HepG2 (cell line): Measurements from ENCODE around the gene RBBP5. TPM values are rescaled to one million over a fixed set of nuclear protein-coding genes. Genes with fewer than 3 reads are reported as not detected.

Experiments
- ATAC-seq: fragments of 200-7000 bp; cut with Tn5 transposase; 3 replicates; pipeline ENCODE4 v1.9.1; 2020; ENCODE audit warnings: mild to moderate bottlenecking, moderate library complexity
- BruUV-seq: library from RNA; stranded (reverse); fragments of 400-500 nt; replicated peaks from 2 replicates; lab custom pipeline; 2021; lab: Mats Ljungman, UMichigan
- CTCF ChIA-PET: fragments of 300-600 bp; formaldehyde crosslinking; extraction: SDS; loops from one replicate; lab custom pipeline; 2021; ENCODE audit warnings: low total read pairs, inconsistent platforms, low intra/inter-chr PET ratio; lab: Yijun Ruan, JAX
- POLR2A ChIA-PET: fragments of 350-600 bp; sonication (Branson Sonifier 250); formaldehyde crosslinking; loops from one replicate; lab custom pipeline; 2020; ENCODE audit warnings: antibody characterized with exemption, inconsistent platforms; lab: Yijun Ruan, JAX
- DNase-seq: peaks from one replicate; pipeline ENCODE4 v3.0.0-alpha.2; 2015; ENCODE audit warnings: low spot score
- FAIRE-seq: peaks from 3 replicates; lab custom pipeline; 2011; peaks lifted over from hg19 to GRCh38; lab: Jason Lieb, UNC
- H2AFZ ChIP-seq: one replicate; pipeline ENCODE4 v1.6.1; 2011; ENCODE audit warnings: low read length, inconsistent platforms
- H3K27ac ChIP-seq: fragments of 300-600 bp; 3 replicates; pipeline ENCODE4 v1.8.0; 2011; ENCODE audit warnings: mixed run types, mild to moderate bottlenecking, mixed read lengths, low read length, inconsistent platforms; ENCODE audit not compliant: insufficient read depth; ENCODE audit errors: extremely low read length
- H3K27me3 ChIP-seq, 2 experiments: fragments of 200-600 bp in 1 of 2; 2 replicates in 1 of 2; 3 replicates in 1 of 2; pipeline versions ENCODE4 v1.6.0 to v1.8.0; 2011; ENCODE audit warnings: low read length in 2 of 2, mild to moderate bottlenecking in 2 of 2, moderate library complexity in 2 of 2, inconsistent platforms in 1 of 2; ENCODE audit not compliant: insufficient read depth in 2 of 2, control insufficient read depth in 1 of 2
- H3K36me3 ChIP-seq, 2 experiments: fragments of 200-600 bp in 1 of 2; replicated peaks in 1 of 2; 2 replicates in 1 of 2; 3 replicates in 1 of 2; pipeline versions ENCODE4 v1.5.1 to v1.8.0; 2011; ENCODE audit warnings: low read length in 2 of 2, inconsistent platforms in 1 of 2; ENCODE audit not compliant: insufficient read depth in 2 of 2, control insufficient read depth in 1 of 2
- H3K4me1 ChIP-seq: 2 replicates; pipeline ENCODE4 v1.5.1; 2012; ENCODE audit warnings: low read length, inconsistent platforms; ENCODE audit not compliant: insufficient read depth
- H3K4me2 ChIP-seq: 2 replicates; pipeline ENCODE4 v1.6.0; 2011; ENCODE audit warnings: low read depth, low read length, inconsistent platforms
- H3K4me3 ChIP-seq, 3 experiments: fragments of 200-600 bp in 1 of 3; sonication (generic), shearing (Covaris generic) in 1 of 3; replicated peaks in 1 of 3; 2 replicates each; pipeline ENCODE4 v1.5.1; 2011 to 2016; ENCODE audit warnings: low read length in 3 of 3, inconsistent platforms in 2 of 3, low read depth in 2 of 3, mild to moderate bottlenecking in 2 of 3, control low read depth in 1 of 3, mixed read lengths in 1 of 3; ENCODE audit not compliant: insufficient read depth in 1 of 3
- H3K79me2 ChIP-seq: one replicate; pipeline ENCODE4 v1.6.1; 2011; ENCODE audit warnings: low read length, inconsistent platforms; ENCODE audit not compliant: insufficient read depth
- H3K9ac ChIP-seq: 2 replicates; pipeline ENCODE4 v1.6.0; 2011; ENCODE audit warnings: mild to moderate bottlenecking, low read depth, low read length, inconsistent platforms; ENCODE audit not compliant: insufficient read depth
- H3K9me3 ChIP-seq: 2 replicates; pipeline ENCODE4 v1.5.1; 2012; ENCODE audit warnings: mild to moderate bottlenecking, low read length
- H4K20me1 ChIP-seq: 2 replicates; pipeline ENCODE4 v1.6.0; 2011; ENCODE audit warnings: inconsistent platforms, mild to moderate bottlenecking, low read length, moderate library complexity; ENCODE audit not compliant: insufficient read depth
- CHD4 ChIP-seq: fragments of 200-600 bp; sonication (generic); IDR thresholded peaks from 2 replicates; pipeline ENCODE4 v1.7.0; 2017; ENCODE audit warnings: mild to moderate bottlenecking, low read length, borderline replicate concordance
- DNMT3B ChIP-seq: conservative IDR thresholded peaks from 2 replicates; pipeline ENCODE4 v1.6.1; 2016; ENCODE audit warnings: missing biosample characterization, control low read depth
- ETV5 ChIP-seq: IDR thresholded peaks from 2 replicates; pipeline ENCODE4 v1.6.1; 2018; ENCODE audit warnings: missing biosample characterization, missing genetic modification reagents, inconsistent platforms, borderline replicate concordance
- FOXC1 ChIP-seq: sonication (generic); formaldehyde crosslinking; IDR thresholded peaks from 2 replicates; pipeline ENCODE4 v1.8.0; 2022; ENCODE audit warnings: mild to moderate bottlenecking, missing genetic modification reagents, borderline replicate concordance
- KAT7 ChIP-seq: IDR thresholded peaks from 2 replicates; pipeline ENCODE4 v1.6.1; 2018; ENCODE audit warnings: borderline replicate concordance, missing compliant biosample characterization
- MAFK ChIP-seq, 2 experiments: IDR thresholded peaks in 1 of 2; conservative IDR thresholded peaks in 1 of 2; 2 replicates each; pipeline ENCODE4 v1.6.1; 2011; ENCODE audit warnings: improper control_type of control experiment in 2 of 2, low read length in 2 of 2
- MXI1 ChIP-seq: IDR thresholded peaks from 3 replicates; pipeline ENCODE4 v1.6.1; 2012; ENCODE audit warnings: low read depth, low read length, inconsistent platforms, borderline replicate concordance
- RAD21 ChIP-seq: fragments of 450-650 bp; formaldehyde crosslinking; IDR thresholded peaks from 2 replicates; pipeline ENCODE4 v1.5.0; 2020; ENCODE audit warnings: mild to moderate bottlenecking
- SATB2 ChIP-seq: sonication (generic); formaldehyde crosslinking; IDR thresholded peaks from 2 replicates; pipeline ENCODE4 v1.5.0; 2020; ENCODE audit warnings: missing genetic modification reagents
- SOX6 ChIP-seq, 2 experiments: fragments of 450-650 bp in 1 of 2; sonication (generic) in 1 of 2; formaldehyde crosslinking in 1 of 2; IDR thresholded peaks; 2 replicates each; pipeline versions ENCODE4 v1.4.0 to v1.6.1; 2017 to 2020; ENCODE audit warnings: antibody characterized with exemption in 1 of 2, mild to moderate bottlenecking in 1 of 2, missing genetic modification reagents in 1 of 2
- TEAD3 ChIP-seq: optimal IDR thresholded peaks from 2 replicates; pipeline ENCODE3; 2016; ENCODE audit warnings: borderline replicate concordance
- ZNF605 ChIP-seq: sonication (generic); formaldehyde crosslinking; IDR thresholded peaks from 2 replicates; pipeline ENCODE4 v1.8.0; 2022; ENCODE audit warnings: mild to moderate bottlenecking, missing genetic modification reagents
- ZSCAN25 ChIP-seq: sonication (generic); formaldehyde crosslinking; IDR thresholded peaks from 2 replicates; pipeline ENCODE4 v1.8.0; 2022; ENCODE audit warnings: mild to moderate bottlenecking, missing genetic modification reagents
- WGBS: methylation state at CpG from one replicate; pipeline ENCODE4 v1.1.6; 2017; ENCODE audit warnings: low lambda C conversion rate; 5-methylcytosine and 5-hydroxymethylcytosine counted together
- in situ Hi-C: cut with HindIII; loops from 2 replicates; pipeline ENCODE4 v1.10.0; 2017; ENCODE audit warnings: low pct_unique_long_range_greater_than_20kb; ENCODE audit not compliant: extremely low pct_ligation_motif_present
- intact Hi-C: fragments of 100-400 bp; cut with micrococcal nuclease; formaldehyde crosslinking; loops from one replicate; pipeline ENCODE4 v1.10.0; 2022; ENCODE audit not compliant: unreplicated experiment
- polyA plus RNA-seq, 8 experiments: library from polyadenylated mRNA; depleted of rRNA in 3 of 8; stranded (reverse) in 7 of 8; unstranded in 1 of 8; fragments of >200 nt; fragmentation: Illumina TruSeq in 4 of 8; extraction: Trizol in 4 of 8; gene quantifications; 2 replicates each; pipeline versions ENCODE4 v1.2.1 to v1.2.3, GENCODE V29; 2011 to 2016; ENCODE audit warnings: low read depth in 4 of 8, missing spikeins in 1 of 8, mixed read lengths in 1 of 8; ENCODE audit not compliant: insufficient read depth in 1 of 8
- total RNA-seq, 5 experiments: library from RNA; depleted of rRNA; stranded (reverse); fragments of >200 nt; fragmentation: Illumina TruSeq; extraction: Trizol; gene quantifications; 2 replicates each; pipeline ENCODE4 v1.2.3, GENCODE V29; 2016; ENCODE audit warnings: low read depth in 1 of 5
- TF ChIP-seq, protein P1 (sequence below): sonication (generic); formaldehyde crosslinking; IDR thresholded peaks from 2 replicates; pipeline ENCODE4 v1.5.0; 2020; ENCODE audit warnings: mild to moderate bottlenecking, missing genetic modification reagents, moderate library complexity
- TF ChIP-seq, protein P2 (sequence below): sonication (generic); formaldehyde crosslinking; IDR thresholded peaks from 2 replicates; pipeline ENCODE4 v1.5.0; 2020; ENCODE audit warnings: missing genetic modification reagents
- TF ChIP-seq, protein P3 (sequence below): sonication (generic); formaldehyde crosslinking; conservative IDR thresholded peaks from 2 replicates; pipeline ENCODE4 v1.4.0; 2020; ENCODE audit warnings: mild to moderate bottlenecking, missing genetic modification reagents, moderate library complexity

RBBP5 gene
- total and polyA plus RNA-seq, 2 of the 13 experiments (the other 11 are each of a cell fraction or from before 2014, with no cell fraction given): 6.6 to 17.1 TPM

DNA sequence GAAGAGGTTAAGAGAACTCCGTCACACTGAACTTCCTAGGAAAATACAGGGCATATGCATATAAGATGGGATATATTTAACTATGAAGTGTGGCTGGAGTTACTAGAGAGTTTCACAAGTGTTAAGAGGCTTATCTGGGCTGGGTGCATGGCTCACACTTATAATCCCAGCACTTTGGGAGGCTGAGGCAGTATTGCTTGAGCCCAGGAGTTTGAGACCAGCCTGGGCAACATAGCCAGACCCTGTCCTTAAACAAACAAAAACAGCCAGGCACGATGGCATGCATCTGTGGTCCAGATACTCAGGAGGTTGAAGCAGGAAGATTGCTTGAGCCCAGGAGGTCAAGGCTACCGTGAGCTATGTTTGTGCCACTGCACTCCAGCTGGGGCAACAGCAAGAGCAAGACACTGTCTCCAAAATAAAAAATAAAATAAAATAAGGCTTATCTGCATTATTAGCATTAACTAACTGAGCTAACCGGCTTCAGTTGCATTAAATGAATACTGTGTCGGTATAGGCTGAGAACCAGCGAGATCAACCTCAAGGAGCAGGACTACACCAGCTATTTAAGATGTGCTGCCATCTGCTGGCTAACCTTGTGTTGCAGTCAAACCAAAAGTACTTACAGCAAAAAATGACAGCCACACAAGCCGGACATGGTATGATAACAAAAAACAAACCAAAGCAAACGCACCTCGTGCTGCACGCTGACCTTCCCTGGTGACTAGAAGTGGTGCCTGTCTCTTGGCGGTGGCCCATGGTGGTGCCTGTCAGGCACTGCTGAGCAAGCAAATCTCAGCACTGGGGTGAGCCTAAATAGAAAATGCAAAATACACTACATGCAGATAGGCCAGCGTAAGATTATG, 19.7 kb upstream of the RBBP5 start:
- ATAC-seq: peak; percentile 79
- intact Hi-C loops (loop anchor here (1.0 to 5.0 kb wide), 2 partner anchors 19 to 154 kb away; no protein-coding TSS in a partner anchor), in situ Hi-C loops (no loop called here)
- POLR2A ChIA-PET: interaction anchor here (2.1 kb wide), 1 partner anchor 19 kb away, joined by 9 read pairs; the partner anchor contains the start of gene RBBP5
- WGBS: 17% methylated on average over 12 of the region's 12 CpGs
- Histone ChIP-seq H3K27ac (no peak overlapping the region), H3K4me3 (peak overlapping the region in 1 of 3 experiments; percentile 32; a peak in 1 of 6 replicates), H3K36me3 (no peaks in the 10 kb centered on the region), H3K9me3 (no peaks in the 10 kb centered on the region), H4K20me1 (no peaks in the 10 kb centered on the region), H3K79me2 (no peaks in the 10 kb centered on the region), H3K9ac (no peak overlapping the region), H3K4me2 (peak overlapping the region; percentile 63), H3K27me3 (no peaks in the 10 kb centered on the region), H3K4me1 (peaks cover 25% of the 10 kb centered on the region), H2AFZ (no peak overlapping the region)
- peak; percentile 92 for FAIRE-seq
- peak; percentile 66 for DNase-seq
- CTCF ChIA-PET: interaction anchor here (1.1 to 1.3 kb wide), 3 partner anchors 19 to 152 kb away, joined by 3 to 6 read pairs (median 4); partner anchors contain the start of gene RBBP5
- BruUV-seq: no TSS peak
- TF ChIP-seq DNMT3B (no peak), ZNF605 (CRISPR knock-in tag) (no peak), ETV5 (no peak), SOX6 (IDR thresholded peaks at IDR 0.05) (no peak), SOX6 (CRISPR knock-in tag; IDR thresholded peaks at IDR 0.05) (peak; percentile 28; the same call in 1 of the 2 replicates), RAD21 (CRISPR knock-in tag) (0 out of 2 replicates have a peak, but pooled peaks have one; percentile 29), ZSCAN25 (CRISPR knock-in tag) (no peak), MXI1 (0 out of 3 replicates have a peak, but pooled peaks have one; percentile 7), FOXC1 (CRISPR knock-in tag) (no peak), MAFK (conservative IDR thresholded peaks at IDR 0.05 in 1 of 2, IDR thresholded peaks at IDR 0.05 in 1 of 2; ENCODE audit: low read length in 2 of 2) (peak; percentile 50 to 51), SATB2 (CRISPR knock-in tag) (no peak), CHD4 (no peak), KAT7 (CRISPR knock-in tag) (no peak), TEAD3 (peak; percentile 14)
- TF ChIP-seq, protein P1, sequence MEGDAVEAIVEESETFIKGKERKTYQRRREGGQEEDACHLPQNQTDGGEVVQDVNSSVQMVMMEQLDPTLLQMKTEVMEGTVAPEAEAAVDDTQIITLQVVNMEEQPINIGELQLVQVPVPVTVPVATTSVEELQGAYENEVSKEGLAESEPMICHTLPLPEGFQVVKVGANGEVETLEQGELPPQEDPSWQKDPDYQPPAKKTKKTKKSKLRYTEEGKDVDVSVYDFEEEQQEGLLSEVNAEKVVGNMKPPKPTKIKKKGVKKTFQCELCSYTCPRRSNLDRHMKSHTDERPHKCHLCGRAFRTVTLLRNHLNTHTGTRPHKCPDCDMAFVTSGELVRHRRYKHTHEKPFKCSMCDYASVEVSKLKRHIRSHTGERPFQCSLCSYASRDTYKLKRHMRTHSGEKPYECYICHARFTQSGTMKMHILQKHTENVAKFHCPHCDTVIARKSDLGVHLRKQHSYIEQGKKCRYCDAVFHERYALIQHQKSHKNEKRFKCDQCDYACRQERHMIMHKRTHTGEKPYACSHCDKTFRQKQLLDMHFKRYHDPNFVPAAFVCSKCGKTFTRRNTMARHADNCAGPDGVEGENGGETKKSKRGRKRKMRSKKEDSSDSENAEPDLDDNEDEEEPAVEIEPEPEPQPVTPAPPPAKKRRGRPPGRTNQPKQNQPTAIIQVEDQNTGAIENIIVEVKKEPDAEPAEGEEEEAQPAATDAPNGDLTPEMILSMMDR (CRISPR knock-in tag): peak; percentile 82
- TF ChIP-seq, protein P2, sequence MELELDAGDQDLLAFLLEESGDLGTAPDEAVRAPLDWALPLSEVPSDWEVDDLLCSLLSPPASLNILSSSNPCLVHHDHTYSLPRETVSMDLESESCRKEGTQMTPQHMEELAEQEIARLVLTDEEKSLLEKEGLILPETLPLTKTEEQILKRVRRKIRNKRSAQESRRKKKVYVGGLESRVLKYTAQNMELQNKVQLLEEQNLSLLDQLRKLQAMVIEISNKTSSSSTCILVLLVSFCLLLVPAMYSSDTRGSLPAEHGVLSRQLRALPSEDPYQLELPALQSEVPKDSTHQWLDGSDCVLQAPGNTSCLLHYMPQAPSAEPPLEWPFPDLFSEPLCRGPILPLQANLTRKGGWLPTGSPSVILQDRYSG (CRISPR knock-in tag): no peak
- TF ChIP-seq, protein P3, sequence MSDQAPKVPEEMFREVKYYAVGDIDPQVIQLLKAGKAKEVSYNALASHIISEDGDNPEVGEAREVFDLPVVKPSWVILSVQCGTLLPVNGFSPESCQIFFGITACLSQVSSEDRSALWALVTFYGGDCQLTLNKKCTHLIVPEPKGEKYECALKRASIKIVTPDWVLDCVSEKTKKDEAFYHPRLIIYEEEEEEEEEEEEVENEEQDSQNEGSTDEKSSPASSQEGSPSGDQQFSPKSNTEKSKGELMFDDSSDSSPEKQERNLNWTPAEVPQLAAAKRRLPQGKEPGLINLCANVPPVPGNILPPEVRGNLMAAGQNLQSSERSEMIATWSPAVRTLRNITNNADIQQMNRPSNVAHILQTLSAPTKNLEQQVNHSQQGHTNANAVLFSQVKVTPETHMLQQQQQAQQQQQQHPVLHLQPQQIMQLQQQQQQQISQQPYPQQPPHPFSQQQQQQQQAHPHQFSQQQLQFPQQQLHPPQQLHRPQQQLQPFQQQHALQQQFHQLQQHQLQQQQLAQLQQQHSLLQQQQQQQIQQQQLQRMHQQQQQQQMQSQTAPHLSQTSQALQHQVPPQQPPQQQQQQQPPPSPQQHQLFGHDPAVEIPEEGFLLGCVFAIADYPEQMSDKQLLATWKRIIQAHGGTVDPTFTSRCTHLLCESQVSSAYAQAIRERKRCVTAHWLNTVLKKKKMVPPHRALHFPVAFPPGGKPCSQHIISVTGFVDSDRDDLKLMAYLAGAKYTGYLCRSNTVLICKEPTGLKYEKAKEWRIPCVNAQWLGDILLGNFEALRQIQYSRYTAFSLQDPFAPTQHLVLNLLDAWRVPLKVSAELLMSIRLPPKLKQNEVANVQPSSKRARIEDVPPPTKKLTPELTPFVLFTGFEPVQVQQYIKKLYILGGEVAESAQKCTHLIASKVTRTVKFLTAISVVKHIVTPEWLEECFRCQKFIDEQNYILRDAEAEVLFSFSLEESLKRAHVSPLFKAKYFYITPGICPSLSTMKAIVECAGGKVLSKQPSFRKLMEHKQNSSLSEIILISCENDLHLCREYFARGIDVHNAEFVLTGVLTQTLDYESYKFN (CRISPR knock-in tag): no peak
